Fibroblast of villous mesenchyme (primary cell): ENCODE measurements around the gene SIL1. TPM values are rescaled to one million over a fixed set of nuclear protein-coding genes. Genes with fewer than 3 reads are reported as not detected.

Experiments used
- DNase-seq: peaks from one replicate; pipeline ENCODE4 v3.0.0-alpha.2; 2010; ENCODE audit warnings: low read depth
- H3K4me3 ChIP-seq: 2 replicates; pipeline ENCODE4 v1.5.1; 2011; ENCODE audit warnings: low read depth, mild to moderate bottlenecking, low read length
- CTCF ChIP-seq: IDR thresholded peaks from 2 replicates; pipeline ENCODE4 v1.5.1; 2012; ENCODE audit warnings: low read depth, mild to moderate bottlenecking, low read length; ENCODE audit not compliant: insufficient read depth
- total RNA-seq: library from RNA; depleted of rRNA; stranded (reverse); fragments of >200 nt; gene quantifications from 2 replicates; pipeline ENCODE4 v1.2.3, GENCODE V29; 2012

Gene SIL1
- total RNA-seq, 1 donor: 57.0 TPM

GRCh38 chr5:139092741-139093343 lies 105.3 kb downstream of the SIL1 start:
- no peak for TF ChIP-seq CTCF
- no peak for DNase-seq
- no peak overlapping the region for H3K4me3 ChIP-seq

- peak; percentile 34 for TF ChIP-seq CTCF
- H3K4me3 ChIP-seq: no peak overlapping the region
- peak; percentile 37 for DNase-seq
These were observed 106.6 kb downstream of the SIL1 start for GRCh38 chr5:139091439-139092156.

GRCh38 chr5:139090581-139090980 lies 107.6 kb downstream of the SIL1 start:
- TF ChIP-seq CTCF: no peak
- DNase-seq: no peak
- H3K4me3 ChIP-seq: no peak overlapping the region

- DNase-seq: no peak
- TF ChIP-seq CTCF: no peak
- H3K4me3 ChIP-seq: no peak overlapping the region
These were observed 110.1 kb downstream of the SIL1 start for GRCh38 chr5:139088024-139088423.

GRCh38 chr5:139082813-139083498 lies 115.2 kb downstream of the SIL1 start:
- H3K4me3 ChIP-seq: no peak overlapping the region
- no peak for DNase-seq

More at GRCh38 chr5:139082813-139083498, 115.2 kb downstream of the SIL1 start:
- TF ChIP-seq CTCF: no peak
